ENCODE data around the gene ZBTB47. TPM values are rescaled to one million over a fixed set of nuclear protein-coding genes. Genes with fewer than 3 reads are reported as not detected.

Gene ZBTB47
- total and polyA plus RNA-seq, 2 experiments from 2014 or later = 7.0 to 14.2 TPM

- no peaks in the 10 kb centered on the region for H3K9me2 ChIP-seq (replicated peaks; ENCODE audit: insufficient read depth)
- no peaks in the 10 kb centered on the region for H3K4me1 ChIP-seq (ENCODE audit: insufficient read depth)
- H3K36me3 ChIP-seq (replicated peaks; ENCODE audit: insufficient read depth, low read depth) = no peaks in the 10 kb centered on the region
- no peaks in the 10 kb centered on the region for H3K27me3 ChIP-seq
- no peaks in the 10 kb centered on the region for H4K20me1 ChIP-seq (ENCODE audit: insufficient read depth, poor library complexity, severe bottlenecking)
- no peaks in the 10 kb centered on the region for H3K9me3 ChIP-seq (ENCODE audit: low read depth)
- H2AFZ ChIP-seq = no peak overlapping the region
- no peak overlapping the region for H3K4me2 ChIP-seq
- no peak for TF ChIP-seq EZH2 (IDR thresholded peaks at IDR 0.05; ENCODE audit: borderline replicate concordance)
- TF ChIP-seq CTCF (IDR thresholded peaks at IDR 0.05; ENCODE audit: poor library complexity) = no peak
- TF ChIP-seq EZH2phosphoT487 (IDR thresholded peaks at IDR 0.05; ENCODE audit: low read depth, severe bottlenecking, unreplicated experiment) = no peak
- H3K79me2 ChIP-seq = no peaks in the 10 kb centered on the region
- no peak overlapping the region for H3K27ac ChIP-seq
- DNase-seq (ENCODE audit: low spot score) = no peak
- WGBS (ENCODE audit: low lambda C conversion rate, missing lambda C conversion rate) = 90% methylated on average over 9 of the region's 9 CpGs
- H3K4me3 ChIP-seq = no peak overlapping the region
These were observed 45.4 kb downstream of the ZBTB47 start for GRCh38 chr3:42698911-42699230.

GRCh38 chr3:42699511-42699971 lies 46.0 kb downstream of the ZBTB47 start:
- no peak overlapping the region for H3K27ac ChIP-seq
- WGBS (ENCODE audit: low lambda C conversion rate, missing lambda C conversion rate) = 85% methylated on average over 10 of the region's 10 CpGs
- H3K79me2 ChIP-seq = no peaks in the 10 kb centered on the region
- H3K9me2 ChIP-seq (replicated peaks; ENCODE audit: insufficient read depth) = no peaks in the 10 kb centered on the region
- no peak for TF ChIP-seq EZH2phosphoT487 (IDR thresholded peaks at IDR 0.05; ENCODE audit: low read depth, severe bottlenecking, unreplicated experiment)
- no peak for TF ChIP-seq CTCF (IDR thresholded peaks at IDR 0.05; ENCODE audit: poor library complexity)
- no peak for TF ChIP-seq EZH2 (IDR thresholded peaks at IDR 0.05; ENCODE audit: borderline replicate concordance)
- no peaks in the 10 kb centered on the region for H3K27me3 ChIP-seq
- no peaks in the 10 kb centered on the region for H3K9me3 ChIP-seq (ENCODE audit: low read depth)
- H2AFZ ChIP-seq = no peak overlapping the region
- DNase-seq (ENCODE audit: low spot score) = no peak
- H4K20me1 ChIP-seq (ENCODE audit: insufficient read depth, poor library complexity, severe bottlenecking) = no peaks in the 10 kb centered on the region
- no peaks in the 10 kb centered on the region for H3K4me1 ChIP-seq (ENCODE audit: insufficient read depth)
- no peak overlapping the region for H3K4me2 ChIP-seq
- H3K36me3 ChIP-seq (replicated peaks; ENCODE audit: insufficient read depth, low read depth) = no peaks in the 10 kb centered on the region
- H3K4me3 ChIP-seq = no peak overlapping the region

- H3K27me3 ChIP-seq = no peaks in the 10 kb centered on the region
- no peaks in the 10 kb centered on the region for H3K79me2 ChIP-seq
- H3K9me2 ChIP-seq (replicated peaks; ENCODE audit: insufficient read depth) = no peaks in the 10 kb centered on the region
- TF ChIP-seq CTCF (IDR thresholded peaks at IDR 0.05; ENCODE audit: poor library complexity) = no peak
- TF ChIP-seq EZH2phosphoT487 (IDR thresholded peaks at IDR 0.05; ENCODE audit: low read depth, severe bottlenecking, unreplicated experiment) = no peak
- TF ChIP-seq EZH2 (IDR thresholded peaks at IDR 0.05; ENCODE audit: borderline replicate concordance) = no peak
- no peaks in the 10 kb centered on the region for H3K4me1 ChIP-seq (ENCODE audit: insufficient read depth)
- no peak overlapping the region for H3K27ac ChIP-seq
- no peaks in the 10 kb centered on the region for H4K20me1 ChIP-seq (ENCODE audit: insufficient read depth, poor library complexity, severe bottlenecking)
- no peak overlapping the region for H3K4me3 ChIP-seq
- WGBS (ENCODE audit: low lambda C conversion rate, missing lambda C conversion rate) = 86% methylated on average over 14 of the region's 15 CpGs
- no peak overlapping the region for H2AFZ ChIP-seq
- no peaks in the 10 kb centered on the region for H3K36me3 ChIP-seq (replicated peaks; ENCODE audit: insufficient read depth, low read depth)
- DNase-seq (ENCODE audit: low spot score) = no peak
- H3K4me2 ChIP-seq = no peak overlapping the region
- no peaks in the 10 kb centered on the region for H3K9me3 ChIP-seq (ENCODE audit: low read depth)
These were observed 47.1 kb downstream of the ZBTB47 start for GRCh38 chr3:42700366-42701288.

Data from hepatocyte (in vitro differentiated cells).